Hypothalamus (tissue), 51 donors: ENCODE measurements around the gene TRUB2.

Experiments
- DNase-seq, 51 donors: peaks; one replicate each; lab custom pipeline; 2025; lab: John Stamatoyannopoulos, UW

Gene TRUB2

DNA sequence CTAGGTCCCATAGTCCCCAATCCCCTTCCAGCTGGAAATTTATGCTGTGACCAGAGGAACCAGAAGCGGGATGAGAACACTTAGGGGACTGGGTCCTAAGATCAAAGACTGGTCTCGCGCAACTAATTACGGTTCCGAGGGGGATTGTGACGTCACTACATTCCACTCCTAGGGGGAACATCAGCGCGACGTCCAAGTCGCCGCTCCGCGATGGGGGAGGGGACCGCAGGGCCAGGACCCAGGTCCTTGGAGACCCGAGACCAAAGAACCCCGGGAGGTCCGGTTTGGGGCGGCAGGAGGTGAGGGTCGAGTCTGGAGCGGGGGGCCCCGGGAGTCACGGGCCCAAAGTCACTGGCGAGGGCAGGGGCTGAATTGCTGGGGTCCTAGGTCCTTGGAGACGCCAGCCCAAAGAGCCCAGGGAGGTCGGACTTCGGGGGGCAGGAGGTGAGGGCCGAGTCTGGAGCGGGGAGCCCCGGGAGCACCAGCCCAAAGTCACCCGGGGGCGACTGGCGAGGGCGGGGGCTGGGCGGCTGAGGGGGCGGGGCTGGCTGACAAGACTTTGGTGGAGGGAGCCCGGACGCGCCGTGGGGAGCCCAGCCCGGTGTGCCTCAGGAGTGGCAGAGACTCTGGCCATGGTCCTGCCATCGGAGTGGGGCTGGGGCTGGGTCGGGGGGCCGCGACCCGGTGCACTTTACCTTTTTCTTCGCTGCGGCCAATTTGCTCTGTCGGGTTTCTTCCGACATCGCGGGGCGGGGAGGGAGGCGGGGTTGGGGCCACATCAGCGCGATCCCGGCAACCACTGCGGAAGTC is 46.8 kb downstream of the TRUB2 start, which contains the start of gene GOLGA2:
Gene GOLGA2 (minus strand): TSS at position 810 of the 810 bp plus-strand sequence. CDS start 31 bp downstream, at position 779.
- peak in 8 of 51 donors; percentile 34 to 62 (median 42) for DNase-seq

GRCh38 chr9:128274245-128274644 is 48.0 kb downstream of the TRUB2 start:
- no peak for DNase-seq

- DNase-seq: no peak
These were observed 50.7 kb downstream of the TRUB2 start for GRCh38 chr9:128271512-128271911.

DNA sequence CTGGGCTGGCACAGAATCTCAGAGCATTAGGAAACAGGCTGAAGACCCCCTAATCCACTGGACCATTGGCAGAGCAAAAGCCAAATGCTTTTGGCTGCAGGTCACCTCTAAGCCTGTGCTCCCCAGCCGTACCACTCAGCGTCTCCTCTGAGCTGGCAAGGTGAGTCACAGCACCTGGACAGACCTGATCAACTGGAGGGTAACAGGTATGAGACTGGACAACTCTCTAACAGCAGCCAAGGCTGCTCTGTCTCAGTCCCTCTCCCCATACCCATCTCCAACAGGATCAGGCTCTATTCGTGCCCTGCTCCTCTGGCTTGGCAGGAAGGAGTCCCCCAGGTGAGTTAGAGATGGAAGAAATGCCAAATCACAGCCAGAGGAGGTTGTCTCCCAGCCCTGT is 51.1 kb downstream of the TRUB2 start:
- no peak for DNase-seq

- no peak for DNase-seq
These were observed 55.2 kb downstream of the TRUB2 start for GRCh38 chr9:128266868-128267590.

GRCh38 chr9:128265348-128265847 is 56.8 kb downstream of the TRUB2 start:
- DNase-seq: no peak

DNA sequence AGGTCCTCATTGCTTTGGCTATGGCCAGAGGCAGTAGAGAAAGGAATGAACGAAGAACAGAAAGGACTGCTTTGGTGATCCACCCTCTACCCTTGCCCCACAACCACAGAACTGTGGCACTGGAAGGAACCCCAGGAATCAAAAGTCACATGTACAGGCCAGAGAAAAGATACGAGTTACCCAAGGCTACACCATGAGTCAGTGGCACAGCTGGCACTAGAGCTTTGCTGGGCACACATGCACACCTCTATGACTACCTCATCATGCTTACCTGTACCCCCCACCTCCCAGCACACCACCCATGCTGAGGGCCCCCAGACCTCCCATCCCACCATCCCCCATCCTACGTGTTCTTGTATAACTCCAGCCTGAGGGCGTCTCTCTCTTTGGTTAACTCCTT is 59.6 kb downstream of the TRUB2 start:
- no peak for DNase-seq

GRCh38 chr9:128260340-128260739 is 61.9 kb downstream of the TRUB2 start:
- DNase-seq: no peak

- no peak for DNase-seq
These were observed 63.1 kb downstream of the TRUB2 start for GRCh38 chr9:128259156-128259555.

DNA sequence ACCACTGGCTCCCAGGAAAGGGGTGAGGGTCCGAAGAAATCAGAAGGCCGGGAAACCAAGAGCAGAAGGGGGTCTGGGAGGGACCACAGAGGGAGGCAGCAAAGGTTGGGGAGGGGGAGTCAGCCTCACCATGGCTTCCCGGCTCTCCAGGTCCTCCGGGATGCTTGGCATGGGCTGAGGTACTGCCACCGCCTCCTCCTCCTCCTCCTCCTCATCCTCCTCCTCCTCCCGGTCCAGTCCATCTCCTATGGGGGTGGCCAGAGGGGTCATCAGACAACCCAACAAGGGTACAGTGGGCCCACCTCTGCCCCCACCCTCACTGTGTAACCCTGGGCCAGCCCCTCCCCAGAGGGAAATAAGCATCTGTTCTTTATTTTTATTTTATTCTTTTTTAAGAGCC is 63.9 kb downstream of the TRUB2 start:
- no peak for DNase-seq

- DNase-seq: no peak
These were observed 64.3 kb downstream of the TRUB2 start for GRCh38 chr9:128257907-128258306.

DNA sequence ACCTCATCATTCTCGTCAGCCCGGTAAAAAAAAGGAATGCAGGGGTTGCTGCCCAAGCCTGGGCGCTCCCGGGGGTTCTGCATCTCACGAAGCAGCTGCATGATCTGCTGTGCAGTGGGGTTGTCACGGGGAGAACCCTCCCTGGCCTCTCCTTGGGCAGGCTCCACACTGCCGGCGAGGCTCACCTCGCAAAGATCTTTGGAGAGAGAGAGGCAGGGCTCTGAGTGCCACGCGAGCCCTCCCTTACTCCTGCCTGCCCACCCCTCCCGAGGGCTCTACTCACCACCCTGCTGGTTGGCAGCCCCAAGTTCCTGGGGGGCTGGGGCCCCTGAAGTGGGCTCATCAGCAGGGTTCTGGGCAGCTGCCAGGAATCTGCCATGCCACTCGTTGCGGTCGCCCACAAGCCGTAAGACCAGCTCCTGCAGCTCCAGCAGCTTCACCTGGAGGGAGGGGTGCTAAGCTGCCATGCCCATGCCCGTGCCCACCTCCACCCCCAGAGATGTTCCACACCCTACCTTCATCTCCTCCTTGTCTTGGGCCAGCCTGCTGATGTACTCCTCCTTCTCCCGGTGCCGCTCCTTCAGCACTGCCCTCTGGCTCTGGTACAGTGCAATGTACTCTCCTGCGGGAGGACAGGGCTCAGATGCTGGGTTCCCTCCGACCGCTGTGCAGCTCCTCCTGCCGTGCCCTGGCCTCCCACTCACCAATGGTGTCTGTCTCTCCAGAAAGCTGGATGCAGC is 65.0 kb downstream of the TRUB2 start:
- no peak for DNase-seq
